OCI-LY1 (cell line): ENCODE results near the gene ZG16B.

Experiments used
- H2AFZ ChIP-seq: fragments of 200-600 bp; sonication (generic), shearing (Covaris generic); 2 replicates; pipeline ENCODE4 v1.6.0; 2014; ENCODE audit warnings: antibody characterized with exemption, mild to moderate bottlenecking, low read length
- H3F3A ChIP-seq: fragments of 200-600 bp; sonication (generic), shearing (Covaris generic); 2 replicates; pipeline ENCODE4 v1.6.0; 2014; ENCODE audit warnings: mild to moderate bottlenecking, antibody characterized with exemption, low read length, moderate library complexity; ENCODE audit not compliant: insufficient read depth
- H3K27ac ChIP-seq: fragments of 200-600 bp; sonication (generic); 2 replicates; pipeline ENCODE4 v1.5.1; 2014; ENCODE audit warnings: low read length, mixed run types, mild to moderate bottlenecking, low read depth; ENCODE audit not compliant: poor library complexity, severe bottlenecking
- H3K27me3 ChIP-seq: fragments of 200-600 bp; sonication (generic); 2 replicates; pipeline ENCODE4 v1.6.0; 2014; ENCODE audit warnings: antibody characterized with exemption, mild to moderate bottlenecking, low read length, moderate library complexity; ENCODE audit not compliant: insufficient read depth
- H3K36me3 ChIP-seq: fragments of 200-600 bp; sonication (generic); 2 replicates; pipeline ENCODE4 v1.6.1; 2014; ENCODE audit warnings: mild to moderate bottlenecking, antibody characterized with exemption, low read length, moderate library complexity, mixed read lengths; ENCODE audit not compliant: insufficient read depth
- H3K4me1 ChIP-seq: fragments of 200-600 bp; sonication (generic); 2 replicates; pipeline ENCODE4 v1.5.1; 2014; ENCODE audit warnings: mild to moderate bottlenecking, low read length, moderate library complexity; ENCODE audit not compliant: insufficient read depth, severe bottlenecking
- H3K4me2 ChIP-seq: fragments of 200-600 bp; sonication (generic), shearing (Covaris generic); 2 replicates; pipeline ENCODE4 v1.6.1; 2014; ENCODE audit warnings: low read length
- H3K4me3 ChIP-seq: fragments of 200-600 bp; sonication (generic); 2 replicates; pipeline ENCODE4 v1.5.1; 2014; ENCODE audit warnings: low read length, low read depth, mild to moderate bottlenecking, mixed read lengths; ENCODE audit not compliant: poor library complexity, severe bottlenecking
- H3K79me2 ChIP-seq: fragments of 200-600 bp; shearing (Covaris generic); 2 replicates; pipeline ENCODE4 v1.6.1; 2016; ENCODE audit warnings: mixed run types, low read length, mixed read lengths; ENCODE audit not compliant: insufficient read depth
- H3K9ac ChIP-seq: fragments of 200-600 bp; sonication (generic), shearing (Covaris generic); 2 replicates; pipeline ENCODE4 v1.6.1; 2014; ENCODE audit warnings: mild to moderate bottlenecking, low read length, mixed read lengths
- H3K9me2 ChIP-seq: fragments of 200-600 bp; sonication (generic), shearing (Covaris generic); 2 replicates; pipeline ENCODE4 v1.6.1; 2014; ENCODE audit warnings: low read depth, mild to moderate bottlenecking, low read length, mixed read lengths
- H3K9me3 ChIP-seq: fragments of 200-600 bp; shearing (Covaris generic); 2 replicates; pipeline ENCODE4 v1.6.1; 2014; ENCODE audit warnings: low read length, mixed read lengths
- H4K20me1 ChIP-seq: fragments of 200-600 bp; sonication (generic), shearing (Covaris generic); 2 replicates; pipeline ENCODE4 v1.6.0; 2016; ENCODE audit warnings: mild to moderate bottlenecking, low read length; ENCODE audit not compliant: insufficient read depth
- EZH2 ChIP-seq: fragments of 200-600 bp; sonication (generic), shearing (Covaris generic); IDR thresholded peaks from 2 replicates; pipeline ENCODE4 v1.8.0; 2017; ENCODE audit warnings: borderline replicate concordance, mixed run types, mild to moderate bottlenecking, antibody characterized with exemption, low read length, moderate library complexity, mixed read lengths
- TF ChIP-seq, protein P1 (sequence below): fragments of 200-600 bp; sonication (generic), shearing (Covaris generic); IDR thresholded peaks from 2 replicates; pipeline ENCODE4 v1.5.1; 2017; ENCODE audit warnings: mild to moderate bottlenecking, antibody characterized with exemption, low read length, moderate library complexity, mixed read lengths

Gene ZG16B

DNA sequence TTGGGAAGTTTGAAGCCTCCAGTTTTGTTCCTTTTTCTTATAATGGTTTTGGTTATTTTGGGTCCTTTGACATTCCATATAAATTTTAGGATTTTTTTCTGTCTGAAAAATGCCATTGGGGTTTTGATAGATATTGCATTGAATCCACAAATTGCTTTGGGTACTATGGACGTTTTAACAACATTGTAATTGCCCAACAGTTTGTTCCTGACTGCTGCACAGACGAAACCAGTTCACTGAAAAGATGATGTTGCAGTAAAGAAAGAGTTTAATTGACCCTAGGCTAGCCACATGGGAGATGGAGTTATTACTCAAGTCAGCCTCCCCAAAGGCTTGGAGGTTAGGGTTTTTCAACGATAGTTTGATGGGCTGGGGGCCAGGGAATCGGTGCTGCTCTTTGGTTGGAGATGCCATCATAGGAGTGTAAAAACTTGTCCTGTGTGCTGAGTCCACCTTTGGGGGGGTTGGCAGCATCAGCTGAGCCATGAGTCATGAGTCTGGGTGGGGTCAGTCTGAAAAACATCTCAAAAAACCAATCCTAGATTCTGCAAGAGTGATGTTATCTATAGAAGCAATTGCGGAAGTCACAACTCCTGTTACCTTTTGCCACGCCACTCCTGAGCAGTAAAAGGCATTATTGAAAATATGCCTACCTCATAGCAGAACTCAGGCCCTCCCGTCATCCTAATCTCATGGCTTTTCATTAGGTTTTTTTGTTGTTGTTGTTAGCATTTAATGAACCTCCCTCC, 34.5 kb upstream of the ZG16B start:
- H4K20me1 ChIP-seq, result no peaks in the 10 kb centered on the region
- no peak overlapping the region for H3K27ac ChIP-seq
- H3K4me1 ChIP-seq, result no peaks in the 10 kb centered on the region
- H3K9ac ChIP-seq, result no peak overlapping the region
- no peak overlapping the region for H3K4me3 ChIP-seq
- TF ChIP-seq EZH2, result no peak
- TF ChIP-seq, protein P1, sequence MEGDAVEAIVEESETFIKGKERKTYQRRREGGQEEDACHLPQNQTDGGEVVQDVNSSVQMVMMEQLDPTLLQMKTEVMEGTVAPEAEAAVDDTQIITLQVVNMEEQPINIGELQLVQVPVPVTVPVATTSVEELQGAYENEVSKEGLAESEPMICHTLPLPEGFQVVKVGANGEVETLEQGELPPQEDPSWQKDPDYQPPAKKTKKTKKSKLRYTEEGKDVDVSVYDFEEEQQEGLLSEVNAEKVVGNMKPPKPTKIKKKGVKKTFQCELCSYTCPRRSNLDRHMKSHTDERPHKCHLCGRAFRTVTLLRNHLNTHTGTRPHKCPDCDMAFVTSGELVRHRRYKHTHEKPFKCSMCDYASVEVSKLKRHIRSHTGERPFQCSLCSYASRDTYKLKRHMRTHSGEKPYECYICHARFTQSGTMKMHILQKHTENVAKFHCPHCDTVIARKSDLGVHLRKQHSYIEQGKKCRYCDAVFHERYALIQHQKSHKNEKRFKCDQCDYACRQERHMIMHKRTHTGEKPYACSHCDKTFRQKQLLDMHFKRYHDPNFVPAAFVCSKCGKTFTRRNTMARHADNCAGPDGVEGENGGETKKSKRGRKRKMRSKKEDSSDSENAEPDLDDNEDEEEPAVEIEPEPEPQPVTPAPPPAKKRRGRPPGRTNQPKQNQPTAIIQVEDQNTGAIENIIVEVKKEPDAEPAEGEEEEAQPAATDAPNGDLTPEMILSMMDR, result no peak
- H3K4me2 ChIP-seq, result no peak overlapping the region
- no peaks in the 10 kb centered on the region for H3K79me2 ChIP-seq
- 0 out of 2 replicates have a peak, but pooled peaks cover 6% of the 10 kb centered on the region for H3K27me3 ChIP-seq
- H3F3A ChIP-seq, result no peaks in the 10 kb centered on the region
- H3K36me3 ChIP-seq, result no peaks in the 10 kb centered on the region
- no peaks in the 10 kb centered on the region for H3K9me3 ChIP-seq
- no peaks in the 10 kb centered on the region for H3K9me2 ChIP-seq
- no peak overlapping the region for H2AFZ ChIP-seq

DNA sequence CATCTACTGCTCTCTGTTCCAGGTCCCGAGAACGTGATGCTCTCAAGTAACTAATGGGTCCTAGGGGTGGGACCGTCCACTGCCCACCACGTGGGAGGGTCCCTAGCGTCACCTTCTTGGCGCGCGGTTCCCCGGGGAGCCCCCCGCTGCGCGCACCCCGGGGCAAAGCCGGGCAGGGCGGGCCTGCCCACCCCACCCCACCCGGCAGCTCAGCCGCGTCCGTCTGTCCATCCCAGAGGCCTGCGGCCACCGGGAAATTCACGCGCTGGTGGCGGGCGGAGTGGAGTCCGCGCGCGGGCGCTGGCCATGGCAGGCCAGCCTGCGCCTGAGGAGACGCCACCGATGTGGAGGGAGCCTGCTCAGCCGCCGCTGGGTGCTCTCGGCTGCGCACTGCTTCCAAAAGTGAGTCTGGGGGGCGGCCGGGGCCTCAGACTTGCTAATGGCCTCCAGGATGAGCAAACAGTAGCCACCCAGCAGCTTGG, 31.3 kb upstream of the ZG16B start:
- H3K4me1 ChIP-seq, result no peaks in the 10 kb centered on the region
- H3K36me3 ChIP-seq, result no peaks in the 10 kb centered on the region; the same call in 1 of the 2 replicates
- TF ChIP-seq, protein P1, result no peak
- TF ChIP-seq EZH2, result no peak
- H4K20me1 ChIP-seq, result no peaks in the 10 kb centered on the region
- 0 out of 2 replicates have a peak, but pooled peaks cover 5% of the 10 kb centered on the region for H3K9me3 ChIP-seq
- no peak overlapping the region for H3K27ac ChIP-seq
- H3K9me2 ChIP-seq, result no peaks in the 10 kb centered on the region
- H3K9ac ChIP-seq, result no peak overlapping the region
- H3K4me2 ChIP-seq, result no peak overlapping the region
- 0 out of 2 replicates have a peak, but pooled peaks cover 6% of the 10 kb centered on the region for H3K27me3 ChIP-seq
- H3F3A ChIP-seq, result no peaks in the 10 kb centered on the region
- H3K4me3 ChIP-seq, result no peak overlapping the region
- no peak overlapping the region for H2AFZ ChIP-seq
- no peaks in the 10 kb centered on the region for H3K79me2 ChIP-seq

DNA sequence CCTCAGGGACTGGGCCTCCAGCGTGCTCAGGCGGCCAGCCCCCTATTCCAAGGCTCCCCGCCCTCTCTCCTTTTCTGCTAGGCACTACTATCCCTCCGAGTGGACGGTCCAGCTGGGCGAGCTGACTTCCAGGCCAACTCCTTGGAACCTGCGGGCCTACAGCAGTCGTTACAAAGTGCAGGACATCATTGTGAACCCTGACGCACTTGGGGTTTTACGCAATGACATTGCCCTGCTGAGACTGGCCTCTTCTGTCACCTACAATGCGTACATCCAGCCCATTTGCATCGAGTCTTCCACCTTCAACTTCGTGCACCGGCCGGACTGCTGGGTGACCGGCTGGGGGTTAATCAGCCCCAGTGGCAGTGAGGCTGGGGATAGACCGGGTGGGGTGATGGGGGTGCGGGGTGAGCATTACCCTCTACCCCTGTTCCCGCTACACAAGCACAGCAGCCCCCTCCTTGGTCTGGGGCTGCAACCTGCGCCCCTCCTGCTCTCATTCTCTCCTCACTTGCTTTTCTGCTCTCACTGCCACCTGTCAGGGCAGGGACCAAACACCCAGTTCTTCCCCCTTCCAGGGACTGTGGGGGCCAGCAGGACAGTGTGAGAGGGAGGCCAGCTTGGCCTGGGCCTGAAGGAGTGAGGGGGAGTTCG, 30.8 kb upstream of the ZG16B start:
- Histone ChIP-seq H3K36me3 (no peaks in the 10 kb centered on the region; the same call in 1 of the 2 replicates), H3K4me3 (no peak overlapping the region), H3K9me2 (no peaks in the 10 kb centered on the region), H3K27me3 (peaks cover 6% of the 10 kb centered on the region; the same call in 1 of the 2 replicates), H3K4me2 (no peak overlapping the region), H3K9ac (no peak overlapping the region), H3K79me2 (no peaks in the 10 kb centered on the region), H2AFZ (no peak overlapping the region), H3K9me3 (0 out of 2 replicates have a peak, but pooled peaks cover 6% of the 10 kb centered on the region), H3F3A (no peaks in the 10 kb centered on the region), H3K4me1 (no peaks in the 10 kb centered on the region), H4K20me1 (no peaks in the 10 kb centered on the region), H3K27ac (no peak overlapping the region)
- no peak for TF ChIP-seq EZH2
- TF ChIP-seq, protein P1, result no peak
